ENCODE results near the gene KCNAB1.

KCNAB1 gene

GRCh38 chr3:156492801-156493261 lies 372.5 kb downstream of the KCNAB1 start:
- peak; percentile 69 for DNase-seq (ENCODE audit: low read depth)

DNA sequence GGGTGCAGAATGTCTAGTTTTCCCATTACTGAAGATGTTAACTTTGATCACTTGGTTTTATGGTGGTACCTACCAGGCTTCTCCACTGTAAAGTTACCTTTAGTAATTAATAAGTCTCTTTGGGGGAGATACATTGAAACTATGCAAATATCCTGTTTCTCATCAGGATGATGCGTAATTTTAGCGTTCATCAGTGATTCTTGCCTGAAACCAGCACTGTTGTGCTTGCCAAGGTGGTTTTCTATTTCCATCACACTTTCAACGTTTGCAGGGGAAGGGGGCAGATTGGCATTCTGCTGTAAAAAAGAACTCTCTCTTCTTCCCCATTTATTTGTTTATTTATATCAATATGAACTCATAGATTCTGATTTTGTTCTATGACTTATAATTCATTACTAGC lies 373.5 kb downstream of the KCNAB1 start:
- no peak for DNase-seq (ENCODE audit: low read depth)

DNA sequence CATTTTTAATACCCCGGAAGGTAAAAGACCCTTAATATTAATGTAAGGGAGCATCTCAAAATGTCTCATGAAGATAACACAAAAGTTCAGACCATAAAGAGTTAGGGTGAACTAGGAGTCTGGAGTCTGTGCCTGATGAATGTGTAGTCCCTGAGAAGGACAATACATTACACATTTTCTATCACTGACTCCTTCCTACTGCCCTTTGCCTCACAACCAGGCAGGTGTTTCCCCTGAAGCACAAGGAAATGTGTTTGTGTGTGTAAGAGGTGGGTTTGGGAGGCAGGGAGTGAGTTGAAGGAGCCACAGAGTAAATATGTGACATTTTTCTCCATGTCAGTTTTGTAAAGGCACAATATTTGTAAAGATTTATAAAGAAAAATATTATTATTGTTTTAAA lies 375.4 kb downstream of the KCNAB1 start:
- DNase-seq (ENCODE audit: low read depth), result no peak

DNA sequence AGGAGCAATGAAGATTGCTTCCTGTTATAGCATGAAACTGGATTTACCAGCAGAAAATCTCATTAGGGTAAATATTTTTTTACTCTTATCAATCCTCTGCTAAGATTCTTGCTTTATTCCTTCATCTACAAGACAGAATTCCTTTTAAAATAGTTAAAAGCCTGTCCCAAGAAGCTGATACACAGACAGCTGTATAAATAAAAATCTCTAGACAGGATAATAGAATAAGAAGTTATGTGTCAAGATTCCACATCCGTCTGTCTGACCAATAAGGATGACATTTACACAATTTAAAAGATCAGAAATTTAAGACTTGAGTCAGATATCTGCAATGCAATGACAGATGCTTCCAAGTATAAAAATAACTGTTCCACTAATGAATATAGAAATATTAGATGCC lies 376.9 kb downstream of the KCNAB1 start:
- DNase-seq (ENCODE audit: low read depth), result no peak

- DNase-seq (ENCODE audit: low read depth), result no peak
These were observed 377.9 kb downstream of the KCNAB1 start for GRCh38 chr3:156498307-156498706.

GRCh38 chr3:156507285-156507684 lies 386.9 kb downstream of the KCNAB1 start:
- no peak for DNase-seq (ENCODE audit: low read depth)

DNA sequence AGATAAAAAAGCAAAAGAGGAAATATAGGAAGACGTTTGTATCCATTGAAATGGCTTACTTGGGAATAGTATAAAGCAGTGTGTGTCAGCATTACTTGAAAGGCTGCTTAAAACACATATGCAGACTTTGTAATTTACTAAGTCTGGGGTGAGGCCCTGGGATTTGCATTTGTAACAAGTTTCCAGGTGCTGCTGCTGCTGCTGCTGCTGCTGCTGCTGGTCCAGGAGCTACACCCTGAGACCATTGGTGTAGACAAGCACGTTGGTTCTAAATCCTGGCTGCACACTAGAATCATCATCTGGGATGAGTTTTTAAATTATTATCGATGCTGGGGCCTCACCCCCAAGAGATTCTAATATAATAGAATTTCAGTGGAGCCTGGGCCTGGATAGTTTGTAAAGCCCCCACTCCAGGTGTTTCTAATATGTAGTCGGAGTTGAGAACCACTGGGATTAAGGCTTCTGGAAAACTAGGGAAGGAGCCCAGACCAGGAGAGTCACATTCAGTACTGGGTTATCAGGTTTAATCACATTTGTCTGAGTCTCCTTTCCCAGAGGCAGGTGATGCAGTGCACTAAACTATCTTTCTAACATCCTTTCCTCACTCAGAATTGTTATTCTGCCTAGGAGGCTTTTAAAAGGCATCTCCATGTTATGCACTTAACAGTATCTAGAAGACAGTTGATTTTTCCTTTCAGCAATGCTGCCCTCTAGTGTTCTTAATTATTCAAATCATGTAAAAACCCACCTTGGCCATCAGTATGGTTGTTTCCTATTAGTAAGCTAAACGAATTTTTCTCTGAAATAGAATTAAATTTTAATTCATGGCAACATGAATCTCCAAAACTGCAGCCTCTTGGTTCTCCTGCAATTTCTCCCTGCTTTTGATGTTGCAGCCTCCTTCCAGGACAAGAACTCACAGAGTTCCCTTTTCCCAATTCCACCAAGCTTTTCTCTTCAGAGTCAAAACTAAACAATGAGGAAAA lies 389.1 kb downstream of the KCNAB1 start:
- peak; percentile 55 for DNase-seq (ENCODE audit: low read depth)

- DNase-seq (ENCODE audit: low read depth), result no peak
These were observed 391.8 kb downstream of the KCNAB1 start for GRCh38 chr3:156511987-156512677.

DNA sequence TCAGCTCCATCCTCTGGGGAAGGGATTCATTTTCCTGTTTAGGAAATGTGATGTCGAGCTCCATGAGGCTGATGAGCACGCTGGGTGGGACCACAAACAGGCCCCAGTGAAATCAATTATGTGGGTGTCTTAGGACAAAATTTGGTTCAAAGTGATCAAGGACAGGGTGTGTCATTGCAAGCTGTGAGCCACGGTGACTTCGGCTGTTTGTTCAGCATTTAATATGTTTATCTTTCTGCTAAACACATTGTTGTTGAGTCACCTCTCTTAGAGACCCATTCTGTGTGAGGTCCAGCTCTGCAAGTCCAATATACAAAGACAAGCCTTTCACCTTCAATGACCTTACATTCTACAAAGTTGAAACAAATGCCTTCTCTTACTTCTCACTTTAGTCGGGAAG lies 393.2 kb downstream of the KCNAB1 start:
- no peak for DNase-seq (ENCODE audit: low read depth)

DNA sequence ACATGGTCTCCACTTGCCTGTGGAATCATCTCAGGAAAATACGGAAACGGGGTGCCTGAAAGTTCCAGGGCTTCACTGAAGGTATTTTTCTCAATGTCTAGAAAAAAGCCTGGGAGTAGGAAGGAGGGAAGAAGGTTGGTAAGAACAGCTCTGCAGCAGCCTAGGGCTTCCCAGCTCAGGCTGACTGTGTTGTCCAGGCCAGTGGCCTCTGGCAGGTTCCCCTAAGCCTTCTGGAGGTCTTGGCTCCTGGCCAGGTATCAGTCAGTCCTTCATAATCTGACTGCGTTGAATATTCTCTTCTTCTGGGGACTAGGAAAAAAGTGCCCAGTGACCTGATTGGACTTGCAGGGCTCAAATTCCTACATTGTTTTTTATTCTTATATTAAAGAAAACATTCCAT lies 395.9 kb downstream of the KCNAB1 start:
- DNase-seq (ENCODE audit: low read depth), result no peak

GRCh38 chr3:156516961-156517360 lies 396.6 kb downstream of the KCNAB1 start:
- DNase-seq (ENCODE audit: low read depth), result peak; percentile 46

DNA sequence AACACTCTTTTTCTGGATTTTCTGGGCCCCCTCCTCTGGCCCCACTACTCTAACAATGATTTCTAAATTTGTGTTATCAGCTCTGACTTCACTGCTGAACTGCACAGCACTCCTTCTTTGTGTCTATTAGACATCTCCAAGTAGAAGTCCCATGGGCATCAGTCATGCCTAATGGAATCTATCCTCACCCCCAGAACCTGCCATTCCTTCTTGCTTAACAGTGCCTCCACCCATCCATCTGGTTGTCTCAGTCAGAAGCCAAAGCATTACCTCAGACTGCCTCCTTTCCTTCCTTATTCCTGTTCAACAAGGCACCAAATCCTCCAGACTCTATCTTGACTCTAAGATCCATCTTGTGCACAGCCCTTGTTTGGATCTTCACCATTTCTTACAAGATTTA lies 398.3 kb downstream of the KCNAB1 start:
- peak; percentile 56 for DNase-seq (ENCODE audit: low read depth)

- DNase-seq (ENCODE audit: low read depth), result no peak
These were observed 399.4 kb downstream of the KCNAB1 start for GRCh38 chr3:156519758-156520162.

DNA sequence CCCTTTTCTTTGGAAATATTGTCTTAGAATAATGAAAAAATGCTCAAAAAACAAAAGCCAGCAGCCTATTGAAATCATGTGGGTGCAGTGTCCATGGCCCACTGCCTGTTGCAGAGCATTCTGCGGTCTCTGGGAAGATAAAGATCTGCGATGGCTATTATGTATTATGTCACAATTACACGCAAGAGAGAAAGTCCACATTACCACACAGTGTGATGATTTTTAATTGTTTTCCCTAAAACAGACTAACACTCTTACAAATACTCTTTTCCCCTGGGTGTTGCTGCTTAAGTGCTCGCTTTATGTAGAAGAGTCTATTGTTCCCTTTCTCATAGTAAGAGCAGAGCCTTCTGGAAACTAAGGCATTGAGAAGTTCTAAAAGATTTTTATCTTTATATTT lies 402.3 kb downstream of the KCNAB1 start:
- no peak for DNase-seq (ENCODE audit: low read depth)

DNA sequence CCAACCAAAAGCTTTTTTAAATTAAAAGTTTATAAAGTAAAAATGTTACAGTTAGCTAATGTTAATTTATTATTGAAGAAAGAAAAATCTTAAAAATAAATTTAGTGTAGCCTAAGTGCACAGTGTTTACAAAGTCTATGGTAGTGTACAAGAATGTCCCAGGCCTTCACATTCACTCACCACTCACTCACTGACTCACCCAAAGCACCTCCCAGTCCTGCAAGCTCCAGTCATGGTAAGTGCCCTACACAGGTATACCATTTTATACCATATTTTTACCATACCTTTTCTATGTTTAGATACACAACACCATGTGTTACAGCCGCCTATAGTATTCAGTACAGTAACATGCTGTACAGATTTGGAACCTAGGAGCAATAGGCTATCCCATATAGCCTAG lies 405.4 kb downstream of the KCNAB1 start:
- peak; percentile 47 for DNase-seq (ENCODE audit: low read depth)

DNA sequence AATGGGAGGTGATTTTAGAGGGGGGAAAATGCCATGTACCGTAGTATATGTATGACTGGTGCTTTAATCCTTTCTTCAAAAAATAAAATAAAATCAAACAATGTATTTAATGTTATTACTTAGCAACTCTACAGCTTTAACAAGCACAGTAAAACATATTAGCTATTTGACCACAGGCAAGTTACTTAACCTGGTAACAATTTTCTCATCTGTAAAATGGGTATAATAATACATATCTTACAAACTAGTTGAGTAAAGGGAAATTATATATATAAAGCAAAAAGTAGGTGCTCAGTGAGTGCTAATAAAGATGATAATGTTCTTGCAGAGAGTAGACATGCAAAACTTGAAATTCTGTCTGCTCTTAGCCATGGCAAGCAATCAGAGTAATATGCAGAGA lies 406.7 kb downstream of the KCNAB1 start:
- no peak for DNase-seq (ENCODE audit: low read depth)

- DNase-seq (ENCODE audit: low read depth), result no peak
These were observed 410.6 kb downstream of the KCNAB1 start for GRCh38 chr3:156530980-156531379.

- DNase-seq (ENCODE audit: low read depth), result peak; percentile 44
These were observed 412.4 kb downstream of the KCNAB1 start for GRCh38 chr3:156532730-156533129.

DNA sequence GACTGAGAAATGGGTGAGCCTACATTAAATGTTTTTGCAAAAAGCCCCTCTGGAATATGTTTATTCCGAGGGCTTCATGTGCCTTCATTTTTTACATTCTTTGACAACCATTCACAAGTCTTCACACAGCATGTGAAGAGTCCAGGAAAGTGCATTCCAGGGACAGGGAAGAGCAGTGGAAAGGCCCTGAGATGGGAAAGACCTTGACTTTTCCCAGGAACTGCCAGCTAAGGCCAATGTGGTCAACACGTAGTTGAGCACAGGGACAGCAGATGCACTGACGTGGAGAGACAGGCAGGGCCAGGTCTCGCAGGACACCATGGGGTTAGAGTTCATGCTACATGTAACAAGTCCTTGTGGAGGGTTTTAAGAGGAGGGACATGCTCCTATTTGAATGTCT lies 412.8 kb downstream of the KCNAB1 start:
- DNase-seq (ENCODE audit: low read depth), result peak; percentile 70

- DNase-seq (ENCODE audit: low read depth), result peak; percentile 99
These were observed 414.8 kb downstream of the KCNAB1 start for GRCh38 chr3:156535162-156535627.

DNA sequence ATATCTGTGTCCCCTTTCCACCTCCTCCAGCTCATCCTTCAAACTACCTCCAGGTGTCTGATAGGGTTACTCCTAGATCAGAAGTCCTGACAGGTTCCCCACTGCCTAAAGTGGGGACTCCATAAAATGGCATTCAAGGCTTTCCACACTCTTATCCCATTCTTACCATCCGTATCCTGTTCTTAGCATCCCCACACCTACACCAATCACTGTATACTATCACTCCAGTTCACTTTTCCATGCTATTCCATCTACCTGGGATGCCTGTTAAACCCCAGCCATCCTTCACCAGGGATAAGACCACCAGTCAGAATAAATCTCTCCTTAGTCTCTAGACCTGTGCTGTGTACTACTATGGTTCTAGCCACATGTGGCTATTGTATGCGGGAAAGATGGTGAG lies 415.4 kb downstream of the KCNAB1 start:
- DNase-seq (ENCODE audit: low read depth), result no peak

DNA sequence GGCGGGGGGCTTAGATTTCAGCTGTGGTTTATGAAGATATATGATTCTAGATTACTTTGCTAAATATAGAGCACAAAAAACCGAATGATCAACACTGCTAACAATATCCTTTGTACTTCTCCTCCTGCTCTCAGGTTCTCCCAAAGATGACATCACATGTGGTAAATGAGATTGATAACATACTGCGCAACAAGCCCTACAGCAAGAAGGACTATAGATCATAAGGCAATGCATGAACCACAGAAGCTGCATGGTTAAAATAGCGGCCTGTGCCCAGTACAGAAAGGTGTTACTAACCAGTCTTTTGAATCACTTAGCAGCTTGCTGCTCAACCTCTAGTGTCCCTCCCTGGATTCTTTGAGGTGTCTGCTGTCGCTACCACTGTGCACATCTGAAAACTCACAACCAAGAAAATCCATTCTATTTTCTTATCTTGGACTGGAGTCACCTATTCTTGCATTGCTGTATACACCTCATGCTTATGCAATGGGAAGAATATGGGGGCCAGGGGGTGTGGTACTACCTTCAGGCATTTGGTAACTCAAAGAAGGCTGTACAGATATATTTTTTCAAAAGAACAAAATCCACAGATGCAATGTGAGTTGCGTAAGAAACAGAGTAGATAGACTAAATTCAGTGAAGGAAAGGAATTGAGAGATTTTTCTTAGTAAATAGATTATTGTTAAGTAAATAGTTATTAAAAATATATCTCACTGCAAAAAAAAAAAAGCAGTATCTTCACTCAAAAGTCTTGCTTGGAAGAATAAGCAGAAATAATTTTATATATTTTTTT lies 416.3 kb downstream of the KCNAB1 start:
- DNase-seq (ENCODE audit: low read depth), result peak; percentile 82

Data from amniotic epithelial cell (primary cell).